HG02763 (cell line): ENCODE data around the gene ZNF486.
"Not testable (repeated sequence)": the region's sequence is repeated elsewhere in the genome, so short reads cannot be mapped to it uniquely, and the experiment has no call there.

Source experiments
- ATAC-seq: cut with Tn5 transposase; IDR thresholded peaks from one replicate; pipeline ENCODE4 v1.9.1; 2021; ENCODE audit warnings: mild to moderate bottlenecking, moderate library complexity; ENCODE audit not compliant: unreplicated experiment

The ZNF486 gene

DNA sequence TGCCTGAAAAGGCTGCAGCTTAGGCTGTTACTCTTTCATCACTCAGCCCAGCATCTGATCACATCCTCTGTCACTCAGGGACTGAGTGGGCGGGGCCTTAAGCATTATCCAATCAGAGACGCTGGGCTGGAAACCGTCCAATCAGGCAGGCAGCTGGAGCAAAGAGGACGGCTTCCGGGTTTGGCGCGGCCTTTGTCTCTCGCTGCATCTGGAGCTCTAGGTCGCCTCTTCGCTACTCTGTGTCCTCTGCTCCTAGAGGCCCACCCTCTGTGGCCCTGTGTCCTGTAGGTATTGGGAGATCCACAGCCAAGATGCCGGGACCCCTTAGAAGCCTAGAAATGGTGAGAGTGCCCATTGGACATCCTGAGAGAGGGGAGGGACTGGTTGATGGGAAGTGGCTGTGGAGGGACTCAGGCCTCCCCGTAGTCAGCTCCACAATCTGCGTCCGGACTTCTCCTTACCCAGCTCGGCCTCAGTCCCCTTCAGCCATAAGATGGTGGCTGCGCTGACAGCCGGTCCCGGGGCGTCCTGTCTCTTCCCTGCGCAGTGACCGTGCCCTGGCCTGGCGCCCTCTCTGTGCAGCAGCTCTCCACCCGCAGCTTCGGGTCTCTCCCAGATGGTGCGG is at the start of gene ZNF486:
ZNF486 (plus strand) TSS at position 195 of the 625 bp plus-strand sequence; CDS start at position 312, 117 bp downstream.
- peak; percentile 83 for ATAC-seq

DNA sequence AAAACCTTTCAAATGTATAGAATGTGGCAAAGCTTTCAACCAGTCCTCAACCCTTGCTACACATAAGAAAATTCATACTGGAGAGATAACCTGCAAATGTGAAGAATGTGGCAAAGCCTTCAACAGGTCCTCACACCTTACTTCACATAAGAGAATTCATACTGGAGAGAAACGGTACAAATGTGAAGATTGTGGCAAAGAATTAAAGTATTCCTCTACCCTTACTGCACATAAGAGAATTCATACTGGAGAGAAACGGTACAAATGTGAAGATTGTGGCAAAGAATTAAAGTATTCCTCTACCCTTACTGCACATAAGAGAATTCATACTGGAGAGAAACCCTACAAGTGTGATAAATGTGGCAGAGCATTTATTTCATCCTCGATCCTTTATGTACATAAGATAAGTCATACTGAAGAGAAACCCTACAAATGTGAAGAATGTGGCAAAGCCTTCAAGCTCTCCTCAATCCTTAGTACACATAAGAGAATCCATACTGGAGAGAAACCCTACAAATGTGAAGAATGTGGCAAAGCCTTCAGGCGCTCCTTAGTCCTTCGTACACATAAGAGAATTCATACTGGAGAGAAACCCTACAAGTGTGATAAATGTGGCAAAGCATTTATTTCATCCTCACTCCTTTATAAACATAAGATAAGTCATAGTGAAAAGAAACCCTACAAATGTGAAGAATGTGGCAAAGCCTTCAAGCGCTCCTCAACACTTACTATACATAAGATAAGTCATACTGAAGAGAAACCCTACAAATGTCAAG is 48.8 kb upstream of the ZNF486 start:
- ATAC-seq: not testable (repeated sequence)

DNA sequence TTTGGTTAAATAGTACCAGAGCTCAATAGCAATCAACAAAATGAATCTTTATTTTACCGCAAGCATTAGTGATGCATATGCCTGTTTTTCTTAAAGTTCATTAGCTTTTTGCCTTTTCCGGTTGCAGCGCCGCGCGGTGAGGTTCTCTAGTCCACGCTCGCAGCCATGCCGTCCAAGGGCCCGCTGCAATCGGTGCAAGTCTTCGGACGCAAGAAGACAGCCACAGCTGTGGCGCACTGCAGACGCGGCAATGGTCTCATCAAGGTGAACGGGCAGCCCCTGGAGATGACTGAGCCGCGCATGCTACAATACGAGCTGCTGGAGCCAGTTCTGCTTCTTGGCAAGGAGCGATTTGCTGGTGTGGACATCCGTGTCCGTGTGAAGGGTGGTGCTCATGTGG is 42.1 kb upstream of the ZNF486 start:
- ATAC-seq: no peak

DNA sequence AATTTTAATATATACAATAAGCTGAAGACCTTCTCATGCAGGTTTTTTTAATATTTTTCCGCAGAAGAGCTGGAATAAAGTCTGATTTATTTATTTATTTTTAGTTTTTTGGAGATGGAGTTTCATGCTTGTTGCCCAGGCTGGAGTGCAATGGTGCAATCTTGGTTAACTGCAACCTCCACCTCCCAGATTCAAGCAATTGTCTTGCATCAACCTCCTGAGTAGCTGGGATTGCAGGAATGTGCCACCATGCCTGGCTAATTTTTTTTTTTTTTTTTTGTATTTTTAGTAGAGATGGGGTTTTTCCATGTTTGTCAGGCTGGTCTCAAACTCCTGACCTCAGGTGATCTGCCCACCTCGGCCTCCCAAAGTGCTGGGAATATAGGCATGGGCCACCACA is 34.1 kb upstream of the ZNF486 start:
- not testable (repeated sequence) for ATAC-seq

DNA sequence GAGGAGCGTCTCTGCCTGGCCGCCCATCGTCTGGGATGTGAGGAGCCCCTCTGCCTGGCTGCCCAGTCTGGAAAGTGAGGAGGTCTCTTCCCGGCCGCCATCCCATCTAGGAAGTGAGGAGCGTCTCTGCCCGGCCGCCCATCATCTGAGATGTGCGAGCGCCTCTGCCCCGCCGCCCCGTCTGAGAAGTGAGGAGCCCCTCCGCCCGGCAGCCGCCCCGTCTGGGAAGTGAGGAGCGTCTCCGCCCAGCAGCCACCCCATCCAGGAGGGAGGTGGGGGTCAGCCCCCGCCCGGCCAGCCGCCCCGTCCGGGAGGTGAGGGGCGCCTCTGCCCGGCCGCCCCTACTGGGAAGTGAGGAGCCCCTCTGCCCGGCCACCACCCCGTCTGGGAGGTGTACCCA is 29.3 kb upstream of the ZNF486 start:
- not testable (repeated sequence) for ATAC-seq

DNA sequence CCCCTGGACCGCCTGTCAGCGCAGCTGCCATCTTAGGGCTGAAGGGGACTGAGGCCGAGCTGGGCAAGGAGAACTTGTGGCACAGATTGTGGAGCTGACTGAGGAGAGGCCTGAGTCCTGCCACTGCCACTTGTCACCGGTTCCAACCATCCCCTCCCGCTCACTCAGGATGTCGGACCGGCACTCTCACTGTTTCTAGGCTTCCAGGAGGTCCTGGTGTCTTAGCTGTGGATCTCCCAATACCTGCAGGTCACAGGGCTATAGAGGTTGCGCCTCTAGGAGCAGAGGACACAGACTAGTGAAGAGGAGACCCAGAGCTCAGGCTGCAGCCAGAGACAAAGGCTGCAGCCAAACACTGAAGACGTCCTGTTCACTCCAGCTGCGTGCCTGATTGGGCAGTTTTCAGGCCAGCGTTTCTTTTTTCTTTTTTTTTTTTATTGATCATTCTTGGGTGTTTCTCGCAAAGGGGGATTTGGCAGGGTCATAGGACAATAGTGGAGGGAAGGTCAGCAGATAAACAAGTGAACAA is 15.3 kb upstream of the ZNF486 start:
- no peak for ATAC-seq

DNA sequence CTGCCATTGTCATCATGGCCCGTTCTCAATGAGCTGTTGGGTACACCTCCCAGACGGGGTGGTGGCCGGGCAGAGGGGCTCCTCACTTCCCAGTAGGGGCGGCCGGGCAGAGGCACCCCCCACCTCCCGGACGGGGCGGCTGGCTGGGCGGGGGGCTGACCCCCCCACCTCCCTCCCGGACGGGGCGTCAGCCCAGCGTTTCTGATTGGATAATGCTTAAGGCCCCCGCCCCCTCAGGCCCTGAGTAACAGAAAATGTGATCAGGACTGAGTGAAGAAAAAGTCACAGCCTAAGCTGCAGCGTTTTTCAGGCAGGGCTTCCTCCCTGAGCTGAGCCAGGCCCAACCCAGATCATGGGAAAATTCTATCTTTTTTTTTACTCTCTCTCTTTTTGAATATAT is 14.5 kb upstream of the ZNF486 start:
- not testable (repeated sequence) for ATAC-seq

DNA sequence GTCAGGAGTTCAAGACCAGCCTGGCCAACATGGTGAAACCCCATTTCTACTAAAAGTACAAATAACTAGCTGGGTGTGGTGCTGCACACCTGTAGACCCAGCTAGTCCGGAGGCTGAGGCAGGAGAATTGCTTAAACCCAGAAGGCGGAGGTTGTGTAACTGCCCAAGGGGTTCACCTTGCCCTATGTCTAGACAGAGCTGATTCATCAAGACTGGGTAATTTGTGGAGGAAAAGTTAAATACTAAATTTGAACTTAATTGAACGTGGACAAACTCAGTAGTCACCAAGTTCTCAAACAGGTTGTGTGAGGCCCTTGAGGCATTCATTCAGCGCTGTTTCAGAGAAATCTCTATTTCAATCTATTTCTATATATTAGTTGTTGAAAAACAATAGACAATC is 13.7 kb upstream of the ZNF486 start:
- ATAC-seq: no peak

DNA sequence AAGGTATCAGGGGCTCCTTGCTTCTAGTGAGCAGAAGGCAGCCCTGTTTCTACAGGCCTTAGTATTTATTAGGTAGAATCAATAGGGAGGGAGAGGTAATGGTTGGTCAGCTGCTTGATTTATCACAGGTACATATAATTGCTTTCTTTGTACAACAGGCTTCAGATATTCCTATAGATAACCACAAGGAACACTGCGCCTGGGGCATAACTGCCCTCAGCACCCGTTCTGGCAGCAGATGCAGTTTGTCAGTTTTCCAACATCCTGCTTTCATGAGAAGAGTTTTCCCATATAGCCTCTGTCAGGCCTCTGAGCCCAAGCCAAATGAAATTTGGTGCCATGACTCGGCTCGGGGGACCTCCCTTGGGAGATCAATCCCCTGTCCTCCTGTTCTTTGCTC is 12.4 kb upstream of the ZNF486 start:
- no peak for ATAC-seq

DNA sequence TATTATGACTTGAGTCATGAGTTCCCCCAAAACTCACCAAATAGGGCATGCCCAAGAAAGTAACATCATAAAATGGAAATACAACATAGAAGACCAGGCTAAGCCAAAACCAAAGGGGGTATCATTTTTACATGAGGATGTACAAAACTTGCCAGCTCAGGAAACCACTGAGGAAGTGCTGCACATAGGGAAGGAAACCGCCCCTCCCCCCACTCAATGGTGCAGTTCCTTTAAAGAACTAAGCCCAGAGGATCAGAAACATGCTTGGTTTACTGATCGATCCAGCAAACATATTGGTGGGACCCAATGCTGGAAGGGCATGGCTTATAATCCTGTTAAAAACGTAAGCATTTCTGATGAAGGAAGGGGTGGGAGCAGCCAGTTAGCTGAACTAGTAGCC is 4.2 kb upstream of the ZNF486 start:
- no peak for ATAC-seq

DNA sequence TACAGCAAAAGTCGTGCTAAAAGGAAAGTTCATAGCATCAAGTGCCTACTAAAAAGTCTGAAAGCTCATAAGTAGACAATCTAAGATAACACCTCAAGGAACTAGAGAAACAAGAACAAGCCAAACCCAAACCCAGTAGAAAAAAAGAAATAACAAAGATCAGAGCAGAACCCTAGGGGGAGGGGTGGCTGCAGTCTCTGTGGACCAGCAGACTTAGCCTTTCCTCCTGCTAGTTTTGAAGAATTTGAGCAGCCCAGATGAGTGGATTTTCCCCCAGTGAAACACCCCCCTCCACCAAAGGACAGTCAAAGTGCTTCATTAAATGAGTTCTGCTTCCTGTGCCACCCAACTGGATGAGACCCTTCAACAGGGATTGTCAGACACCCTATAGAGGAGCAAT is 2.6 kb upstream of the ZNF486 start:
- ATAC-seq: no peak

DNA sequence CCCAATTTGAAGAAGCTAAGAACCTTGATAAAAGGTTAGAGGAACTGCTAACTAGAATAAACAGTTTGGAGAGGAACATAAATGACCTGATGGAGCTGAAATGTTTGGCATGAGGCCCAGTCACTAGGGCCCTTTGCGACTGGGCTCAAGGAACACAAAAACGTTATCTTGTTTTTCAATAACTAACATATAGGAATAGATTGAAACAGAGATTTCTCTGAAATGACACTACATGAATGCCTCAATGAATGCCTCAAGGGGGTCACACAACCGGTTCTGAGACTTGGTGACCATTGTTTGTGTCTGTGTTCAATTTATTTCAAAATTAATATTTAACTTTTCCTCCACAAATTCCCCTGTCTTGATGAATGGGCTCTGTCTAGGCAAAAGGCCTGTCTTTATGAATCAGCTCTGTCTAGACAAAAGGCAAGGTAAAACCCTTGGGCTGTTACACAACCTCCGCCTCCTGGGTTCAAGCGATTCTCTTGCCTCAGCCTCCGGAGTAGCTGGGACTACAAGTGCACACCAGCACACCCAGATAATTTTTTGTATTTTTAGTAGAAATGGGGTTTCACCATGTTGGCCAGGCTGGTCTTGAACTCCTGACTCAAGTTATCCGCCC is 932 bp upstream of the ZNF486 start:
- ATAC-seq: no peak

DNA sequence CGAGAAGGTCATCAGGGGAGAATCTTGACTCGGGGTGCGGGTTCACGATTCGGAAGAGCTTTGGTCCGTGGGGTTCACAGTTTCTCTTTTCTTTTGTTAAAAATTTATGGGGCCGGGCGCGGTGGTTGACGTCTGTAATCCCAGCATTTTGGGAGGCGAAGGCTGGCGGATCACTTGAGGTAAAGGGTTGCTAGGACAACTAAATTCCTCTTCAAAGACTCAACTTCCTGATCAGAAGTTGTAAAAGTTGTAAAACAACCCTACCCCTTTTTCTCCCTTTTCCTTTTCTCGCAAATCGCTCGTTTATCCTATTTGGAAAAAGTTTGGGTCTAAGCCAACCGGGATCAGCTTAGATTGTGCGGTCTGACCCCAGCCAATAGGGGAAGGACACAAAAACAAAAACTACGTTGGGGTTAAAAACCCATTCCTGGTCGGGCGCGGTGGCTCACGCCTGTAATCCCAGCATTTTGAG is 673 bp downstream of the ZNF486 start:
- ATAC-seq: no peak

DNA sequence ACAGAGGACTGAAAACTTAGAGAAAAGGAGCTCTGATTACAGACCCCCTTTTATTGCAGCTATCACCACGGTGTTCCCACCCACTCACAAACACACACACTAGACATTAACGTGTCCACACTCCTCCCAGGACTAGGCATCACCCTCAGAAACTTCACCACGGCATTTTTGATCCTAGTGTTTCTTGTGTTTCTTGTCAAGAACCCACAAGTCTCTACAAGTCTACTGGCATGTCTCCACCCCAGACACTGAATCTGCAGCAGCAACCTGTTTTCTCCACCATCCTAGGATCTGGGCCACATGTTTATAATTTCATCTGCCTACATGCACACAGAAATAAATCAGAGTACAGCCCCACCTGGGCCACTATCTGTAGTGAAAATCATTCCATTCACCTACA is 4.3 kb downstream of the ZNF486 start:
- no peak for ATAC-seq

DNA sequence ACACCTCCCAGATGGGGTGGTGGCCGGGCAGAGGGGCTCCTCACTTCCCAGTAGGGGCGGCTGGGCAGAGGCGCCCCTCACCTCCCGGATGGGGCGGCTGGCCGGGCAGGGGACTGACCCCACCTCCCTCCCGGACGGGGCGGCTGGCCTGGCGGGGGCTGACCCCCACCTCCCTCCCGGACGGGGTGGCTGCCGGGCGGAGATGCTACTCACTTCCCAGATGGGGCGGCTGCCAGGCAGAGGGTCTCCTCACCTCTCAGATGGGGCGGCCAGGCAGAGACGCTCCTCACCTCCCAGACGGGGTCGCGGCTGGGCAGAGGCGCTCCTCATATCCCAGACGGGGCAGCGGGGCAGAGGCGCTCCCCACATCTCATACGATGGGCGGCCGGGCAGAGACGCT is 8.8 kb downstream of the ZNF486 start:
- ATAC-seq: not testable (repeated sequence)

DNA sequence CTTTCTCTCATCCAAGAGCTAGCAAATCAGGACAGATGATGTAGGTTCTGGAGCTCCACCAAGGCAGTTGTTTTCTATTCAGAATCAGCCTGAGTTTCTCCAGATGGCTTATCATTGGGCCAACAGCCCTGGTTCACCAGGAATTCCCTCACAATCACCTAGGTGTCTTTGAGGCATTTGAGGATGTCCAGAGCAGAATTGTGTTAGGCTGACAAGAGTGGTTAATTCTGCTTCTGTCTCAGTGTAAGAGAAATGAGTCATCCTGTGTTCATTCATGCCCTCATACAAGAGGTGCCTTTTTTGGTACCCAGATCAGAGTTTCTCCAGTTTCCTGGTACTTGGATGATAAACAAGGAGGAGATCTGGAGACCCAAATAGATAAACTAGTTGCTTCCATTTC is 12.9 kb downstream of the ZNF486 start:
- not testable (repeated sequence) for ATAC-seq

DNA sequence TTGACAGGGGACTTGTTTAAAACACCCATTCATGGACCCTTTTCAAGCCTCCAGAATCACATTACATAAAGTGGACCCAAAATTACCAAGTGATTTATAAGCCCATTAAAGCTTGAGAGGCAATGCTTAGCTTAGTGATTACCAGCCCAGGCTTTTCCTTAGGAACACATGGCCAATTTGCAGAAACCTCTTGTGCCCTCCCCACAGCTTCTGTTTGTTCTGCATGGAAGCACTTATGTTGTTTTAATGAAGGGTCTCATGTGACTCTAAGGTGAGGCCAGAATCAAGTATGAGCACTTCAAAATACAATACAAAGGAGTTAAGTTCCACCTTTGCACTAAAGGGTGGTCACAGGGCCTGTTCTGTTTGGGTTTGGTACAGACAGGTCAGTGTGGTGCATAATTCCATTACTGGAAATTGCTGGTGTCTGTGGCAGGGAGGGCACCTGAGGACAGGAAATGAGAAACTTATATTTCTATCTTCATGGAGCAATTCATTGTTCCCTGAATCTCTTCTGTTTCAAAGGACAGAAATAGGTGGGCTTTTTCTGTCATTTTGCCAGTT is 15.3 kb downstream of the ZNF486 start:
- ATAC-seq: no peak

DNA sequence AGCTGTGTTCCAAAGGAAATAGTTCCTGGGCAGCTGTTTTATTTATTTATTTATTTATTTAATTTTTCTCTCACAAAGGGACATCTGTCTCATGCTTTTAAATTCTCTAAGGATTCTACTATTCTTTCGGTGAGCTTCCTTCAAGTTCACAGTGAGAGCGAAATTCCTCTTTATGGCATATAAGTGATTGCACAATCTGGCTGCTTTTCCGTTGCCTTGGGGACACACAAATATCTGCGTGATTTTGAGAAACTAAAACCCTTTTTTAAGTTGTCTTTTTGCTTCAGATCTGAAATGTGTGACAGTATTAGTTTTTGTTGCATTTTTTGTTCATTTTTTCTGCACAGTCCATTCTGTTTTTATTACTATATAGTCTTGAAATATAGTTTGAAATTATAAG is 19.2 kb downstream of the ZNF486 start:
- ATAC-seq: no peak

DNA sequence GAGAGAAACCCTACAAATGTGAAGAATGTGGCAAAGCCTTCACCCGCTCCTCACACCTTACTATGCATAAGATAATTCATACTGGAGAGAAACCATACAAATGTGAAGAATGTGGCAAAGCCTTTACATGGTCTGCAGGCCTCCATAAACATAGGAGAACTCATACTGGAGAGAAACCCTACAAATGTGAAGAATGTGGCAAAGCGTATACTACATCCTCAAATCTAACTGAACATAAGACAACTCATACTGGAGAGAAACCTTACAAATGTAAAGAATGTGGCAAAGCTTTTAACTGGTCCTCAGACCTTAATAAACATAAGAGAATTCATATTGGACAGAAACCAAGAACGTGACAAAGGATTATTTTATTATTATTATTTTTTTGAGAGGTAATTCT is 30.7 kb downstream of the ZNF486 start:
- ATAC-seq: no peak

DNA sequence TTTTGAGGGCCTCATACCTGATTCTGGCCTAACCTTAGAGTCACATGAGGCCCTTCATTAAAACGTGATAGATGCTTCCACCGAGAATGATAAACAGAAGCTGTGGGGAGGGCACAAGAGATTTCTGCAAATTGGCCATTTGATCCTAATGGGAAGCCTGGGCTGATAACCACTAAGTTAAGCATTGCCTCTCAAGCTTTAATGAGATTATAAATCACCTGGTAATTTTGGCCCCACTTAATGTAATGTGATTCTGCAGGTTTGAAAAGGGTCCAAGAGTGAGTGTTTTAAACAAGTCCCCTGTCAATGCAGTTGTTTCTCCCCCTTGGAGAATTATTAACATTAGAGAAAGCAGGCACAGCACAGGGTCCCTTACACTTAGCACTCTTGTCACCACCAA is 42.0 kb downstream of the ZNF486 start:
- no peak for ATAC-seq

DNA sequence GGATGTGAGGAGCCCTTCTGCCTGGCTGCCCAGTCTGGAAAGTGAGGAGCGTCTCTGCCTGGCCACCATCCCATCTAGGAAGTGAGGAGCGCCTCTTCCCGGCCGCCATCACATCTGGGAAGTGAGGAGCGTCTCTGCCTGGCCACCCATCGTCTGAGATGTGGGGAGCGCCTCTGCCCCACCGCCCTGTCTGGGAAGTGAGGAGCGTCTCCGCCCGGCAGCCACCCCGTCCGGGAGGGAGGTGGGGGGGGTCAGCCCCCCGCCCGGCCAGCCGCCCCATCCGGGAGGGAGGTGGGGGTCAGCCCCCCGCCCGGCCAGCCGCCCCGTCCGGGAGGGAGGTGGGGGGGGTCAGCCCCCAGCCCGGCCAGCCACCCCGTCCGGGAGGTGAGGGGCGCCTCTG is 47.4 kb downstream of the ZNF486 start:
- ATAC-seq: not testable (repeated sequence)
